ENCODE measurements around the gene PLXNB2.
A peak's percentile ranks its signal among the peaks of the same experiment; 100 is the strongest.
"Not testable (repeated sequence)": the region's sequence is repeated elsewhere in the genome, so short reads cannot be mapped to it uniquely, and the experiment has no call there.

The PLXNB2 gene, protein sequence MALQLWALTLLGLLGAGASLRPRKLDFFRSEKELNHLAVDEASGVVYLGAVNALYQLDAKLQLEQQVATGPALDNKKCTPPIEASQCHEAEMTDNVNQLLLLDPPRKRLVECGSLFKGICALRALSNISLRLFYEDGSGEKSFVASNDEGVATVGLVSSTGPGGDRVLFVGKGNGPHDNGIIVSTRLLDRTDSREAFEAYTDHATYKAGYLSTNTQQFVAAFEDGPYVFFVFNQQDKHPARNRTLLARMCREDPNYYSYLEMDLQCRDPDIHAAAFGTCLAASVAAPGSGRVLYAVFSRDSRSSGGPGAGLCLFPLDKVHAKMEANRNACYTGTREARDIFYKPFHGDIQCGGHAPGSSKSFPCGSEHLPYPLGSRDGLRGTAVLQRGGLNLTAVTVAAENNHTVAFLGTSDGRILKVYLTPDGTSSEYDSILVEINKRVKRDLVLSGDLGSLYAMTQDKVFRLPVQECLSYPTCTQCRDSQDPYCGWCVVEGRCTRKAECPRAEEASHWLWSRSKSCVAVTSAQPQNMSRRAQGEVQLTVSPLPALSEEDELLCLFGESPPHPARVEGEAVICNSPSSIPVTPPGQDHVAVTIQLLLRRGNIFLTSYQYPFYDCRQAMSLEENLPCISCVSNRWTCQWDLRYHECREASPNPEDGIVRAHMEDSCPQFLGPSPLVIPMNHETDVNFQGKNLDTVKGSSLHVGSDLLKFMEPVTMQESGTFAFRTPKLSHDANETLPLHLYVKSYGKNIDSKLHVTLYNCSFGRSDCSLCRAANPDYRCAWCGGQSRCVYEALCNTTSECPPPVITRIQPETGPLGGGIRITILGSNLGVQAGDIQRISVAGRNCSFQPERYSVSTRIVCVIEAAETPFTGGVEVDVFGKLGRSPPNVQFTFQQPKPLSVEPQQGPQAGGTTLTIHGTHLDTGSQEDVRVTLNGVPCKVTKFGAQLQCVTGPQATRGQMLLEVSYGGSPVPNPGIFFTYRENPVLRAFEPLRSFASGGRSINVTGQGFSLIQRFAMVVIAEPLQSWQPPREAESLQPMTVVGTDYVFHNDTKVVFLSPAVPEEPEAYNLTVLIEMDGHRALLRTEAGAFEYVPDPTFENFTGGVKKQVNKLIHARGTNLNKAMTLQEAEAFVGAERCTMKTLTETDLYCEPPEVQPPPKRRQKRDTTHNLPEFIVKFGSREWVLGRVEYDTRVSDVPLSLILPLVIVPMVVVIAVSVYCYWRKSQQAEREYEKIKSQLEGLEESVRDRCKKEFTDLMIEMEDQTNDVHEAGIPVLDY (N-terminal part only)

DNA sequence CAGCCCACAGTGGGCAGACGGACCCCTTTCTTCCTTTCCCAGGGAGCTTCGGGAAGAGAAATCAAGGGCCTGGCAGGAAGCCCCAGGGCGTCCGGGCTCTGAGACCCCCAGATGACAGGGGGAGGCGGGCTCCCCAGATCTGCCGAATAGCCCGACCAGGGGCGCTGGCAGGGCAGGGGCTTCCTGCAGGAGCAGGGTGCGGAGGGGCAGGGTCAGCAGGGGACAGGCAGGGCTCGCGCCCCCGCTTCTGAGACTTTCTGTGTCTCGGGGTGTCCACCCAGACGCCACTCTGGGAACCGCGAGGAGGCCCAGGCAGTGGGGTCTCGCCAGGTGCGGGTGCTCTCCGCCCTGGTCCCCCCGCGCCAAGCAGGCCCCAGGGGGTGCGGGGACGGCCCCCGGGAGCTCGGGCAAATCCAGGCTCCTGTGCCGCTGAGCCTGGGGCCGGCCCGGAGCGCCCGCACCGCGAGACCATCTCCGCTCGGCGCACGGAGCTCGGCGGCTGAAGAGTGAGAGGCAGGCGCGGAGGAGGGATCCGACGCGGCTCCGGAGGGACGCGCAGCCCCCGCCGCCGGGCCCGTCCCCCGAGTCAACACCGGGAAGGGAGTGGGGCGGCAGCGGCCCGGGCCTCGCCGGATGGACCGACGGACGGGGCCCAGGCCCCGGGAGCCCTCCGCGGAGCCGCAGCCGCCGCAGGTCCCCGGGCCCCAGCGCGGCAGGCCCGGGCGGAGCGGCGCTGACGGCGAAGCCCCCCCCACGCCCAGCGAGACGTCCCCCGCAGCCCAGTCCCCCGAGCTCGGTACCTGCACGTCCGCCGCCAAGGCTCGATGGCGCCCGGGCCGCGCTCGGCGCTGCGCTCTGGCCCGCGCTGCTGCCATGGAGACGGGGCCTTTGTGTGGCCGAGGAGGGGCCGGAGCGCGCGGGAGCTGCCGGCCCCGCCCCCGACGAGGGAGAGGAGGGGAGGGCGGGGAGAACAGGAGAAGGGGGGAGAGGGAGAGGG is at the start of gene PLXNB2:
Gene PLXNB2, minus strand, starts transcription at position 894 of the 997 bp plus-strand sequence. CDS start 17,062 bp downstream, outside the sequence.
- peak in 1 of 2 experiments; percentile 54 for DNase-seq

DNA sequence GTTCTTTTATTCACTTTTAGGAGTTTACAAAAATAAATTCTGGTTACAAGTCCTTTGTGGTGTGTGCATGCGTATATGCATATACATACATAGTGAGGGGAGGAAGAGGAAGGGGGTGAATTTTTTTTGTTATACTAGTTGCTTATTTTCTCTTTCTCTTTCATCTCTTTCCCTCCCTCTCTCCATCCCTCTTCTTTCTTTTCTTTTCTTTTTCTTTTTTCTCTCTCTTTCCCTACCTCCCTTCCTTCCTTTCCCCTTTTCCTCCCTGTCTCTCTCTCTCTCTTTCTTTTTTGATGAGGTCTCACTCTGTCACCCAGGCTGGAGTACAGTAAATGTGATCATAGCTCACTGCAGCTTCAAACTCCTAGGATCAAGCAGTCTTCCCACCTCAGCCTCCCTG is 49.8 kb upstream of the PLXNB2 start:
- no peak for DNase-seq

DNA sequence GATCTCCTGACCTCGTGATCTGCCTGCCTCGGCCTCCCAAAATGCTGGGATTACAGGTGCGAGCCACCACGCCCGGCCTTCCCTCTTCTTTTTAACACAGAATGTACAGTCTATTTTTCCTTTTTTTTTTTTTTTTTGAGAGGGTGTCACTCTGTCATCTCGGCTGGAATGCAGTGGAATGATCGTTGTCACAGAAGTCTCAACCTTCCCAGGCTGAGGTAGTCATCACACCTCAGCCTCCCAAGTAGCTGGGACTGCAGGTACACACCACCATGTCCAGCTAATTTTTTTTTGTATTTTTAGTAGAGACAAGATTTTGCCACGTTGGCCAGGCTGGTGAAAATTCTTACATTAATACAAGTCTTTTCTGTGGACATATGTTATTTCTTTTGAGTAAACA is 48.7 kb upstream of the PLXNB2 start:
- DNase-seq: no peak

- DNase-seq: no peak
These were observed 40.6 kb upstream of the PLXNB2 start for GRCh38 chr22:50348058-50348457.

- DNase-seq: no peak
These were observed 39.7 kb upstream of the PLXNB2 start for GRCh38 chr22:50347157-50347556.

DNA sequence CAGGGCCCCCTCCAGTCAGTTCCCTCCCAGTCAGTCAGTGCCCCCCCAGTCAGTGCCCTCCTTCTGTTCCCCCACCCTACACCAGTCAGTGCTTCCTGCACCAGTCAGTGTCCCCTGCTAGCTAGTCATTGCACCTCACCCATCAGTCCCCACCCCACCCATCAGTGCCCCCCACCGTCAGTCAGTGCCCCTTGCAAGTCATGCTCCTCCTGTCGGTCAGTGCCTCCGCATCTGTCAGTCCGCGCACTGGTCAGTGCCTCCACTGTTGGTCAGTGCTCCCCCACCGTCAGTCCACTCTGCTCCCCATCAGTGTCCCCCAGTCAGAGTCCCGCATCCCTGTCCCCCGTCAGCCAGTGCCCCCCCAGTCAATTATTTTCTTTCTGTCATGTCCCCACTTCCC is 39.0 kb upstream of the PLXNB2 start:
- no peak for DNase-seq

DNA sequence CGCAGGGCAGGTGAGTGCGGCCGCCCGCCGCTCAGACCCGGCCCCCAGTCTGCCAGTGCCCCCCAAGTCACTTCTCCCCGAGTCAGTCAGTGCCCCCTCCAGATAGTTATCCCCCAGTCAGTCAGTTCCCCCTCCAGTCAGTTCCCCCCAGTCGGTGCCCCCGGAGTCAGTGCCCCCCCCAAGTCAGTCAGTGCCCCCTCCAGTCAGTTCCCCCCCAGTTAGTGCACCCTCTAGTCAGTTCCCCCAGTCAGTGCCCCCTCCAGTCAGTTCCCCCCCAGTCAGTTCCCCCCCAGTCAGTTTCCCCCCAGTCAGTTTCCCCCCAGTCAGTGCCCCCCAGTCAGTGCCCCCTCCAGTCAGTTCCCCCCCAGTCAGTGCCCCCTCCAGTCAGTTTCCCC is 36.1 kb upstream of the PLXNB2 start:
- no peak for DNase-seq

DNA sequence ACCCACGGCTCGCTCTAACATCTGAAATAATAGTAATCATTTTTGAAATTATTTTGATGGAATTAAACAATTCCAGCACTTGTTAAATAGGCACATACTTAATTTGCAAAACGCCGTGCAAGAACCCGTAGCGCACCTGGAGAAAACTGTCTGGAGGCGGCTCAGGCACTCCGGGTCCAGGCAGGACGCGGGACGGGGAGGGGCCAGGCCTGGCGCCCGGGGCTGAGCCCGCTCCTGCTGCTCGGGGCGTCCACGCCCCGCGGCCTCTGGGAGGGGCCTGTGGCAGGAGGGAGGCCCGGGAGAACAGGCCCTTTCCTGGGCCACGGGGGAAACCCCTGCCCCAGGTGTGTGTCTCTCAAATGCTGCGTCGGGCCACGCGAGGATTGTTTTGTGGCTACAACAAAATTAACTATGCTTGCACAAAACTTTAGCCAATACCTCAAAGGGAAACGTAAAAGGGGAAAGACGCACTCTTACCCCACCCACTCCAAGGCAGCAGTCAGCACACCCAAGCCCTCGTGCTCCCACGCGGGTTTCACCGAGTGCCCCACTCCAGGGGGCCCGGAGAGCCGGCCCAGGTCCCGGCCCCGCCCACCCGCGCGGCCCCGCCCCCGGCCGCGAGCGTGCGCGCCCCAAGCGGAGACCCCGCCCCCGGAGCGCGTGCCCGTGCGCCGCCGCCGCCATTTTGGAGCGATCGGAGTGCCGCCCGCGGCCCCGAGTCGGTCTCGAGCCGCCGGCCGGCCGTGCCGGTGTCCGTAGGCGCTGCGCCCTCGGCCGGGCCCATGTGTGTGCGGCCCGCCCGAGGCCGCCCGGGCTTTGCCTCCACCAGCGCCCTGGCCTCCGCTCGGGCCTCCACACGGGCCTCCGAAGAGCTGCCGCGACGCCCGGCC is 35.5 kb upstream of the PLXNB2 start, which contains the start of gene PPP6R2:
Gene PPP6R2, plus strand, starts transcription at position 677 of the 890 bp plus-strand sequence. CDS start 50,582 bp downstream, outside the sequence.
- peak; percentile 94 to 95 for DNase-seq

- DNase-seq: peak; percentile 93 to 94
These were observed 34.7 kb upstream of the PLXNB2 start for GRCh38 chr22:50341977-50342650.

DNA sequence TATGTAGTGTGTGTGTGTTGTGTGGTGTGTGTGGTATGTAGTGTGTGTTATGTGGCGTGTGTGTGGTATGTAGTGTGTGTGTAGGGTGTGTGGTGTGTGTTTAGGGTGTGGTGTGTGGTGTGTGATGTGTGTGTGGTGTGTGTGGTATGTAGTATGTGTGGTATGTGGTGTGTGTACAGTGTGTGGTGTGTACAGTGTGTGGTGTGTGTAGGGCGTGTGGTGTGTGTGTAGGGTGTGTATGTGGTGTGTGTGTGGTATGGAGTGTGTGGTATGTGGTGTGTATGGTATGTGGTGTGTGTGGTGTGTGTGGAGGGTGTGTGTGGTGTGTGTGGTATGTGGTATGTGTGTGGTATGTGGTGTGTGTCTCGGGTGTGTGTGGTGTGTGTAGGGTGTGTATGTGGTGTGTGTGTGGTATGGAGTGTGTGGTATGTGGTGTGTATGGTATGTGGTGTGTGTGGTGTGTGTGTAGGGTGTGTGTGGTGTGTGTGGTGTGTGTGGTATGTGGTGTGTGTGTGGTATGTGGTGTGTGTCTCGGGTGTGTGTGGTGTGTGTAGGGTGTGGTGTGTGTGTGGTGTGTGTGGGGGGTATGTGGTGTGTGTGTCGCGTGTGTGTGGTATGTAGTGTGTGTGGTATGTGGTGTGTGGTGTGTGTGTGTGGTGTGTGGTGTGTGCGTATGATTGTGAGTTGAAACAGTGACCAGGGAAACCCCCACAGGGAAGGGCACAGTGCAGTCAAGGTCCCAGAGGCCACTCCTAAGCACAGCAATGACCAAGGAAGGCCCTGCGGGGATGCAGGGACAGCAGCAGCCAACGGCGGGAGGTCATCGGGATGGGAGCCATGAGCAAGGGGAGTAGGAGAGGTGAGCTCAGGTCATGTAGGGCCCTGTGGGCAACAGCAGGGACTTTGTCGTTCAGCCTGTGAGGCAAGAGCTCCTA is 32.8 kb upstream of the PLXNB2 start:
- peak; percentile 32 to 39 for DNase-seq

- no peak for DNase-seq
These were observed 31.5 kb upstream of the PLXNB2 start for GRCh38 chr22:50338860-50339462.

- DNase-seq: no peak
These were observed 30.7 kb upstream of the PLXNB2 start for GRCh38 chr22:50338042-50338573.

- no peak for DNase-seq
These were observed 30.0 kb upstream of the PLXNB2 start for GRCh38 chr22:50337262-50338041.

GRCh38 chr22:50334433-50334832 is 27.0 kb upstream of the PLXNB2 start:
- DNase-seq: not testable (repeated sequence)

- no peak for DNase-seq
These were observed 21.8 kb upstream of the PLXNB2 start for GRCh38 chr22:50329236-50329635.

DNA sequence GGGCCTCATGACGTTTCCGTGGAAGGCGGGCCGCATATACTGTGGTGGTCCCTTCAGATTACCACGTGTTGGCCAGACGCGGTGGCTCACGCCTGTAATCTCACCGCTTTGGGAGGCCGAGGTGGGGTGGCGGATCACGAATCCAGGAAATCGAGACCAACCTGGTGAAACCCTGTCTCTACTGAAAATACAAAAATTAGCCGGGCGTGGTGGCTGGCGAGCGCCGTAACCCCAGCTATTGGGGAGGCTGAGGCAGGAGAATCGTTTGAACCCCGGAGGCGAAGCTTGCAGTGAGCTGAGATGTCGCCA is 20.2 kb upstream of the PLXNB2 start:
- DNase-seq: no peak
